Measurements from ENCODE around the gene C1QTNF5. TPM values are rescaled to one million over a fixed set of nuclear protein-coding genes. Genes with fewer than 3 reads are reported as not detected.

C1QTNF5 gene
- polyA plus RNA-seq, 5 donors: 36.0 to 70.5 (median 41.8) TPM

GRCh38 chr11:119339589-119340334, 921 bp downstream of the C1QTNF5 start:
- peak in 1 of 2 donors; percentile 71 for DNase-seq

- no peak for DNase-seq
These were observed 1.6 kb downstream of the C1QTNF5 start for GRCh38 chr11:119338965-119339588.

GRCh38 chr11:119338318-119338890, 2.3 kb downstream of the C1QTNF5 start:
- DNase-seq: peak in 1 of 2 donors; percentile 72

- DNase-seq: no peak
These were observed 2.9 kb downstream of the C1QTNF5 start for GRCh38 chr11:119337581-119338317.

GRCh38 chr11:119336744-119337469, 3.8 kb downstream of the C1QTNF5 start:
- no peak for DNase-seq

- DNase-seq: no peak
These were observed 4.8 kb downstream of the C1QTNF5 start for GRCh38 chr11:119335655-119336543.

GRCh38 chr11:119335091-119335654, 5.5 kb downstream of the C1QTNF5 start:
- DNase-seq: no peak

- peak; percentile 94 to 97 for DNase-seq
These were observed 6.3 kb downstream of the C1QTNF5 start, which contains the start of gene RNF26 for GRCh38 chr11:119334174-119334930. RNF26 (plus strand) TSS chr11:119334527; CDS start chr11:119335123, 596 bp downstream.

GRCh38 chr11:119332111-119332765, 8.4 kb downstream of the C1QTNF5 start:
- no peak for DNase-seq

GRCh38 chr11:119330237-119330636, 10.4 kb downstream of the C1QTNF5 start:
- no peak for DNase-seq

- no peak for DNase-seq
These were observed 11.4 kb downstream of the C1QTNF5 start for GRCh38 chr11:119329320-119329719.

- DNase-seq: no peak
These were observed 16.5 kb downstream of the C1QTNF5 start for GRCh38 chr11:119324189-119324588.

GRCh38 chr11:119323532-119324033, 17.1 kb downstream of the C1QTNF5 start:
- DNase-seq: peak in 1 of 2 donors; percentile 60

- no peak for DNase-seq
These were observed 17.7 kb downstream of the C1QTNF5 start for GRCh38 chr11:119322921-119323531.

- DNase-seq: no peak
These were observed 18.3 kb downstream of the C1QTNF5 start for GRCh38 chr11:119322360-119322739.

- DNase-seq: peak in 1 of 2 donors; percentile 47
These were observed 19.7 kb downstream of the C1QTNF5 start for GRCh38 chr11:119320776-119321524.

- DNase-seq: no peak
These were observed 20.4 kb downstream of the C1QTNF5 start for GRCh38 chr11:119320240-119320775.
